ENCODE data around the gene USP51. TPM values are rescaled to one million over a fixed set of nuclear protein-coding genes. Genes with fewer than 3 reads are reported as not detected.
"Not testable (repeated sequence)": the region's sequence is repeated elsewhere in the genome, so short reads cannot be mapped to it uniquely, and the experiment has no call there.

Gene USP51
- total RNA-seq, 4 donors from 2014 or later: 0.11 to 3.1 (median 0.61) TPM

GRCh38 chrX:55455708-55456107 is 33.9 kb downstream of the USP51 start:
- H3K27ac ChIP-seq; H3K4me3 ChIP-seq; H3K4me1 ChIP-seq; DNase-seq (ENCODE audit: low spot score in 2 of 2); H3K9me3 ChIP-seq; H3K27me3 ChIP-seq; H3K36me3 ChIP-seq: not testable (repeated sequence)
- WGBS: no CpG with 5 or more reads among the region's 6 CpGs

- DNase-seq (ENCODE audit: low spot score in 2 of 2): no peak
- Histone ChIP-seq H3K9me3 (no peaks in the 10 kb centered on the region), H3K4me3 (peak overlapping the region; percentile 66), H3K27me3 (no peaks in the 10 kb centered on the region), H3K36me3 (no peaks in the 10 kb centered on the region), H3K4me1 (peaks cover 5% of the 10 kb centered on the region), H3K27ac (peak overlapping the region; percentile 79)
- TF ChIP-seq POLR2A (IDR thresholded peaks at IDR 0.05) (no peak), EP300 (IDR thresholded peaks at IDR 0.05) (no peak)
- WGBS: 58% methylated on average over 9 of the region's 9 CpGs
These were observed 36.9 kb downstream of the USP51 start for GRCh38 chrX:55452833-55453124.

- H3K9me3 ChIP-seq: no peaks in the 10 kb centered on the region
- H3K36me3 ChIP-seq: no peaks in the 10 kb centered on the region
- peak; percentile 83 to 86 for DNase-seq (ENCODE audit: low spot score in 2 of 2)
- TF ChIP-seq EP300 (IDR thresholded peaks at IDR 0.05): no peak
- peak within 1 kb of the TSS; percentile 79 for H3K27ac ChIP-seq
- H3K27me3 ChIP-seq: no peaks in the 10 kb centered on the region
- WGBS: 30% methylated on average over 26 of the region's 43 CpGs
- H3K4me1 ChIP-seq: peaks cover 5% of the 10 kb centered on the region
- H3K4me3 ChIP-seq: peak within 1 kb of the TSS; percentile 66
These were observed 37.4 kb downstream of the USP51 start, which contains the start of gene MAGEH1 for GRCh38 chrX:55451990-55452832. Gene MAGEH1 (plus strand): TSS chrX:55452127. CDS start chrX:55452375, 248 bp downstream.

GRCh38 chrX:55451626-55451989 is 38.0 kb downstream of the USP51 start:
- Histone ChIP-seq H3K4me3 (peak overlapping the region; percentile 66), H3K9me3 (no peaks in the 10 kb centered on the region), H3K27ac (peak overlapping the region; percentile 79), H3K27me3 (no peaks in the 10 kb centered on the region), H3K4me1 (peaks cover 5% of the 10 kb centered on the region), H3K36me3 (no peaks in the 10 kb centered on the region)
- TF ChIP-seq CTCF (IDR thresholded peaks at IDR 0.05): no peak
- no peak for TF ChIP-seq POLR2A (IDR thresholded peaks at IDR 0.05)
- no peak for TF ChIP-seq POLR2AphosphoS5 (IDR thresholded peaks at IDR 0.05)
- TF ChIP-seq EP300 (IDR thresholded peaks at IDR 0.05): no peak
- no peak for DNase-seq (ENCODE audit: low spot score in 2 of 2)
- 39% methylated on average over 11 of the region's 11 CpGs for WGBS

GRCh38 chrX:55451141-55451540 is 38.5 kb downstream of the USP51 start:
- H3K4me1 ChIP-seq: peaks cover 5% of the 10 kb centered on the region
- TF ChIP-seq POLR2A (IDR thresholded peaks at IDR 0.05): no peak
- H3K27ac ChIP-seq: no peak overlapping the region
- H3K27me3 ChIP-seq: no peaks in the 10 kb centered on the region
- DNase-seq (ENCODE audit: low spot score in 2 of 2): no peak
- WGBS: 49% methylated on average over 2 of the region's 2 CpGs
- H3K4me3 ChIP-seq: peak overlapping the region; percentile 66
- H3K36me3 ChIP-seq: no peaks in the 10 kb centered on the region
- H3K9me3 ChIP-seq: no peaks in the 10 kb centered on the region

GRCh38 chrX:55450259-55450658 is 39.4 kb downstream of the USP51 start:
- Histone ChIP-seq H3K27me3 (no peaks in the 10 kb centered on the region), H3K27ac (no peak overlapping the region), H3K36me3 (no peaks in the 10 kb centered on the region), H3K9me3 (no peaks in the 10 kb centered on the region), H3K4me1 (peaks cover 5% of the 10 kb centered on the region), H3K4me3 (no peak overlapping the region)
- WGBS: 32% methylated on average over 5 of the region's 5 CpGs
- DNase-seq (ENCODE audit: low spot score in 2 of 2): no peak
- TF ChIP-seq CTCF (IDR thresholded peaks at IDR 0.05) (no peak), POLR2AphosphoS5 (IDR thresholded peaks at IDR 0.05) (no peak), EP300 (IDR thresholded peaks at IDR 0.05) (no peak), POLR2A (IDR thresholded peaks at IDR 0.05) (no peak)

GRCh38 chrX:55443468-55443867 is 46.2 kb downstream of the USP51 start:
- not testable (repeated sequence) for H3K4me3 ChIP-seq; H3K9me3 ChIP-seq; H3K36me3 ChIP-seq; H3K27ac ChIP-seq; H3K27me3 ChIP-seq; H3K4me1 ChIP-seq; DNase-seq (ENCODE audit: low spot score in 2 of 2)
- 68% methylated on average over 5 of the region's 5 CpGs for WGBS

Other genes with a start within 250 kb of the USP51 start
- not detected for gene PAGE3, start 224.9 kb downstream of the USP51 start, total RNA-seq
- gene MAGEH1, start 37.7 kb downstream of the USP51 start, total RNA-seq: 10 to 100 TPM in 2 of 4 donors, 1 to 10 TPM in 2; 6.4 to 13.8 (median 10.1) TPM
- gene FOXR2, start 133.6 kb upstream of the USP51 start, total RNA-seq: not detected
- 10 to 100 TPM; 12.1 to 35.2 (median 17.6) TPM for gene RRAGB, start 227.9 kb upstream of the USP51 start, total RNA-seq

Measured in suprapubic skin (tissue), 4 donors.